K562 (cell line): ENCODE measurements around the gene GJA9.

Source experiments
- SRSF9 ChIP-seq: fragments of 200-400 bp; formaldehyde crosslinking; IDR thresholded peaks from 2 replicates; pipeline ENCODE4 v1.6.1; 2017; ENCODE audit warnings: low read depth, low read length, borderline replicate concordance
- ZNF274 ChIP-seq: IDR thresholded peaks from 2 replicates; pipeline ENCODE4 v1.6.1; 2011; ENCODE audit warnings: low read depth, mild to moderate bottlenecking, low read length, moderate library complexity, borderline replicate concordance

DNA sequence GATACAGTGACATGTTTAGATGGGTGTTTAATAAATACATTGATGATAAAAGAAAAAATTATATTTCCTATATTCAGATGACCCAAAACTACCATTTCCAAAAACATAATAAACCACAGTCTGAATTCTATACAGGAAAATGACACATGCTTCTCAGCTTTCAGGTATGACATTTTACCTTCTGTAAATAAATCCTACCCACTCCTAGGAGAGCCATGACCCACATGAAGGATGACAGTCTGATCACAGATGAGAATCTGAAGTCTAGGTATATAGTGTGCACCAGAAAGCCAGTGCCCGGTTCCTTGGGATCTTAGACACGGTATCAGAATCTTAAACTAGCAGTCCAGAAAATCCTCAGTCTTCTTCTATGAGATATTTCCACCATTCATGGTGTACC is 3.7 kb upstream of the GJA9 start:
- TF ChIP-seq ZNF274 (no peak), SRSF9 (no peak)
